ENCODE data around the gene FNDC11.

DNA sequence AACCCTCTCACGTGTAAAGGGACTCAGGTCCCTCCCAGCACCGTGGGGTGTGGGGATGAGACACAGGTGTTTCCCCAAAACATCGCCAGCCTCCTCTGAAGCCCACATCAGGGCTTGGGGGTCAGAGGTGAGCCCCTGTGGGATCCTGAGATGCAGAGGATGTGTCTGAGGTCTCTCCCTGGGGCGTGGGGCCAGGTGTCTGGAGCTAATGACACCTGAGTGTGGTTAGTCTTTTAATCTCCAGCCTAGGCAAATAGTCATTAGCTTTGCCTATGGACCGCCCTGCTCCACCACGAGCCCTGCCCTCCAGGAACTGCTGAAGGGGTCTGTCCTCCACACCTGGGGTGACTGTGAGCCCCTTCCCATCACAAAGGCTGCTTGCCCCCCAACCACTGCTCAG is 8.1 kb upstream of the FNDC11 start:
- TF ChIP-seq NR3C1 (CRISPR knock-in tag; IDR thresholded peaks at IDR 0.05) (no peak), CENPX (CRISPR knock-in tag; IDR thresholded peaks at IDR 0.05) (no peak), TCF7L2 (IDR thresholded peaks at IDR 0.05; ENCODE audit: low read depth, low read length) (no peak), FOXA3 (CRISPR knock-in tag; IDR thresholded peaks at IDR 0.05) (no peak), SMAD1 (CRISPR knock-in tag; IDR thresholded peaks at IDR 0.05; ENCODE audit: borderline replicate concordance, low read depth) (no peak), ZZZ3 (CRISPR knock-in tag; IDR thresholded peaks at IDR 0.05; ENCODE audit: borderline replicate concordance) (no peak), ZNF619 (CRISPR knock-in tag; IDR thresholded peaks at IDR 0.05) (no peak), FOXJ3 (CRISPR knock-in tag; IDR thresholded peaks at IDR 0.05; ENCODE audit: borderline replicate concordance) (no peak)
- TF ChIP-seq, protein P1, sequence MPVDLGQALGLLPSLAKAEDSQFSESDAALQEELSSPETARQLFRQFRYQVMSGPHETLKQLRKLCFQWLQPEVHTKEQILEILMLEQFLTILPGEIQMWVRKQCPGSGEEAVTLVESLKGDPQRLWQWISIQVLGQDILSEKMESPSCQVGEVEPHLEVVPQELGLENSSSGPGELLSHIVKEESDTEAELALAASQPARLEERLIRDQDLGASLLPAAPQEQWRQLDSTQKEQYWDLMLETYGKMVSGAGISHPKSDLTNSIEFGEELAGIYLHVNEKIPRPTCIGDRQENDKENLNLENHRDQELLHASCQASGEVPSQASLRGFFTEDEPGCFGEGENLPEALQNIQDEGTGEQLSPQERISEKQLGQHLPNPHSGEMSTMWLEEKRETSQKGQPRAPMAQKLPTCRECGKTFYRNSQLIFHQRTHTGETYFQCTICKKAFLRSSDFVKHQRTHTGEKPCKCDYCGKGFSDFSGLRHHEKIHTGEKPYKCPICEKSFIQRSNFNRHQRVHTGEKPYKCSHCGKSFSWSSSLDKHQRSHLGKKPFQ (CRISPR knock-in tag; IDR thresholded peaks at IDR 0.05; ENCODE audit: insufficient replicate concordance): no peak

Data from HepG2 (cell line).